IPS-NIHi7 (cell line): ENCODE data around the gene HSPA12A.

ENCODE experiments used
- DNase-seq: peaks from one replicate; pipeline ENCODE4 v3.0.0; 2012; ENCODE audit warnings: mixed read lengths; ENCODE audit errors: extremely low spot score

The HSPA12A gene

GRCh38 chr10:116629340-116629739 is 113.0 kb downstream of the HSPA12A start:
- DNase-seq: no peak

- peak; percentile 89 for DNase-seq
Observed at GRCh38 chr10:116627386-116627933, 114.9 kb downstream of the HSPA12A start.

GRCh38 chr10:116626815-116627214 is 115.6 kb downstream of the HSPA12A start:
- DNase-seq: no peak

GRCh38 chr10:116625845-116626244 is 116.5 kb downstream of the HSPA12A start:
- DNase-seq: no peak

- no peak for DNase-seq
Observed at GRCh38 chr10:116621934-116622655, 120.3 kb downstream of the HSPA12A start.

GRCh38 chr10:116621476-116621875 is 120.9 kb downstream of the HSPA12A start:
- DNase-seq: no peak
